ENCODE results near the gene PRLHR.

- TF ChIP-seq EP300 (IDR thresholded peaks at IDR 0.05) (no peak), POLR2A (IDR thresholded peaks at IDR 0.05) (no peak), CTCF (IDR thresholded peaks at IDR 0.05) (no peak)
These were observed 12.4 kb upstream of the PRLHR start for GRCh38 chr10:118607768-118608354.

Measured in upper lobe of left lung (tissue), 4 donors.